Endothelial cell of umbilical vein (primary cell): ENCODE data around the gene PRKAR1B. TPM values are rescaled to one million over a fixed set of nuclear protein-coding genes. Genes with fewer than 3 reads are reported as not detected.

ENCODE experiments used
- BruUV-seq: library from RNA; stranded (reverse); fragments of 400-500 nt; replicated peaks from 2 replicates; lab custom pipeline; 2021; lab: Mats Ljungman, UMichigan
- CTCF ChIA-PET: fragments of 300-600, 350-600 bp; sonication (Branson Sonifier 250); formaldehyde crosslinking; loops from one replicate; lab custom pipeline; 2021; ENCODE audit warnings: antibody characterized with exemption, inconsistent platforms; lab: Charles Lee
- POLR2A ChIA-PET: fragments of 300-600, 350-600 bp; sonication (Branson Sonifier 250); formaldehyde crosslinking; loops from one replicate; lab custom pipeline; 2021; ENCODE audit warnings: antibody characterized with exemption, inconsistent platforms; lab: Charles Lee
- DNase-seq: peaks from one replicate; pipeline ENCODE4 v3.0.0-alpha.2; 2011; ENCODE audit warnings: low read depth, low spot score
- FAIRE-seq: peaks from 2 replicates; lab custom pipeline; 2011; peaks lifted over from hg19 to GRCh38; lab: Jason Lieb, UNC
- H2AFZ ChIP-seq: 2 replicates; pipeline ENCODE4 v1.6.0; 2012; ENCODE audit warnings: low read depth, low read length, control low read depth, inconsistent platforms
- H3K27ac ChIP-seq: 2 replicates; pipeline ENCODE4 v1.5.1; 2011; ENCODE audit warnings: low read depth, mild to moderate bottlenecking, control low read depth, low read length, moderate library complexity; ENCODE audit not compliant: insufficient read depth
- H3K27me3 ChIP-seq, 2 experiments: 2 replicates each; pipeline versions ENCODE4 v1.6.0 to v1.6.1; 2011; ENCODE audit warnings: low read length in 2 of 2, mixed read lengths in 1 of 2; ENCODE audit not compliant: control insufficient read depth in 2 of 2, insufficient read depth in 2 of 2
- H3K36me3 ChIP-seq, 2 experiments: 2 replicates in 1 of 2; 3 replicates in 1 of 2; pipeline ENCODE4 v1.5.1; 2011; ENCODE audit warnings: low read length in 2 of 2, mild to moderate bottlenecking in 1 of 2, moderate library complexity in 1 of 2; ENCODE audit not compliant: control insufficient read depth in 2 of 2, insufficient read depth in 2 of 2; ENCODE audit errors: extremely low read depth in 1 of 2
- H3K4me1 ChIP-seq: 3 replicates; pipeline ENCODE4 v1.5.1; 2011; ENCODE audit warnings: mild to moderate bottlenecking, low read length; ENCODE audit not compliant: control insufficient read depth, insufficient read depth; ENCODE audit errors: extremely low read depth
- H3K4me2 ChIP-seq: 2 replicates; pipeline ENCODE4 v1.6.1; 2011; ENCODE audit warnings: low read length, control low read depth, mixed read lengths; ENCODE audit not compliant: insufficient read depth
- H3K4me3 ChIP-seq, 3 experiments: fragments of 200-600 bp in 1 of 3; sonication (generic), shearing (Covaris generic) in 1 of 3; replicated peaks in 1 of 3; 2 replicates each; pipeline ENCODE4 v1.5.1; 2011 to 2016; ENCODE audit warnings: control low read depth in 3 of 3, low read length in 3 of 3, mild to moderate bottlenecking in 2 of 3, inconsistent platforms in 1 of 3, low read depth in 1 of 3, moderate library complexity in 1 of 3; ENCODE audit not compliant: insufficient read depth in 1 of 3
- H3K79me2 ChIP-seq: 2 replicates; pipeline ENCODE4 v1.6.0; 2012; ENCODE audit warnings: low read length, inconsistent platforms; ENCODE audit not compliant: control insufficient read depth, insufficient read depth
- H3K9ac ChIP-seq: replicated peaks from 2 replicates; pipeline ENCODE3; 2011; ENCODE audit warnings: low read length, control low read depth; ENCODE audit not compliant: insufficient read depth; ENCODE audit errors: extremely low read depth
- H3K9me1 ChIP-seq: replicated peaks from 3 replicates; pipeline ENCODE4 v1.6.0; 2011; ENCODE audit warnings: mild to moderate bottlenecking, low read length; ENCODE audit not compliant: control insufficient read depth, insufficient read depth; ENCODE audit errors: extremely low read depth
- H3K9me3 ChIP-seq: replicated peaks from 2 replicates; pipeline ENCODE4 v1.5.1; 2012; ENCODE audit warnings: low read length, inconsistent platforms; ENCODE audit not compliant: control insufficient read depth, insufficient read depth
- H4K20me1 ChIP-seq: replicated peaks from 2 replicates; pipeline ENCODE3; 2011; ENCODE audit warnings: mild to moderate bottlenecking, low read length; ENCODE audit not compliant: control insufficient read depth, insufficient read depth; ENCODE audit errors: extremely low read depth
- CTCF ChIP-seq, 2 donors: IDR thresholded peaks; 1 replicate in 1 of 2; 2 replicates in 1 of 2; pipeline ENCODE4 v1.5.1; 2011; ENCODE audit warnings: low read length in 2 of 2, mild to moderate bottlenecking in 2 of 2, moderate library complexity in 2 of 2, control low read depth in 1 of 2, inconsistent platforms in 1 of 2, low read depth in 1 of 2; ENCODE audit not compliant: insufficient read depth in 1 of 2; ENCODE audit errors: extremely low read depth in 1 of 2
- EZH2 ChIP-seq: IDR thresholded peaks from 2 replicates; pipeline ENCODE4 v1.6.1; 2012; ENCODE audit warnings: borderline replicate concordance, low read depth, mild to moderate bottlenecking, moderate library complexity, low read length, inconsistent platforms; ENCODE audit not compliant: severe bottlenecking
- FOS ChIP-seq: IDR thresholded peaks from 2 replicates; pipeline ENCODE4 v1.6.1; 2011; ENCODE audit warnings: mild to moderate bottlenecking, low read length, moderate library complexity, borderline replicate concordance; ENCODE audit not compliant: insufficient read depth
- GATA2 ChIP-seq: IDR thresholded peaks from 2 replicates; pipeline ENCODE4 v1.7.0; 2011; ENCODE audit warnings: low read depth, mild to moderate bottlenecking, moderate library complexity, mixed read lengths, low read length; ENCODE audit not compliant: insufficient read length, insufficient read depth
- MAX ChIP-seq: IDR thresholded peaks from 2 replicates; pipeline ENCODE4 v1.6.1; 2011; ENCODE audit not compliant: insufficient read depth, insufficient read length
- MYC ChIP-seq: IDR thresholded peaks from one replicate; pipeline ENCODE4 v1.6.1; 2011; ENCODE audit warnings: mild to moderate bottlenecking, low read depth, low read length
- POLR2A ChIP-seq: IDR thresholded peaks from 2 replicates; pipeline ENCODE4 v1.6.1; 2012; ENCODE audit warnings: low read depth, mild to moderate bottlenecking, control low read depth, low read length
- POLR2AphosphoS5 ChIP-seq: IDR thresholded peaks from 2 replicates; pipeline ENCODE4 v1.6.1; 2012; ENCODE audit warnings: low read depth, mild to moderate bottlenecking, control low read depth, low read length, moderate library complexity; ENCODE audit not compliant: insufficient read depth
- dilution Hi-C: fragments of 300-500 bp; cut with MboI; formaldehyde crosslinking; loops from one replicate; pipeline ENCODE4 v1.15.0; 2019; ENCODE audit warnings: low sequenced_read_pairs; ENCODE audit not compliant: extremely low pct_ligation_motif_present
- intact Hi-C: fragments of 100-400 bp; cut with micrococcal nuclease; formaldehyde crosslinking; loops from one replicate; pipeline ENCODE4 v1.10.0; 2022
- polyA plus RNA-seq, 4 experiments: library from polyadenylated mRNA; depleted of rRNA in 3 of 4; stranded (reverse) in 3 of 4; unstranded in 1 of 4; fragments of >200 nt; gene quantifications; 2 replicates each; pipeline versions ENCODE4 v1.2.1 to v1.2.3, GENCODE V29; 2011 to 2012; ENCODE audit warnings: missing spikeins in 1 of 4
- total RNA-seq: library from RNA; stranded (reverse); gene quantifications from 2 replicates; pipeline ENCODE4 v1.2.3, GENCODE V29; 2021

PRKAR1B gene
- total and polyA plus RNA-seq, 2 donors (not counting 3 experiments of a cell fraction or from before 2014, with no cell fraction given): 15.4 to 29.2 TPM

GRCh38 chr7:776381-776780, 49.3 kb upstream of the PRKAR1B start:
- CTCF ChIA-PET: interaction anchor here (0.7 to 2.6 kb wide), 2 partner anchors 10 to 443 kb away, joined by 3 to 8 read pairs; no protein-coding TSS in a partner anchor
- dilution Hi-C loops (no loop called here), intact Hi-C loops (loop anchor here (10.0 kb wide), 1 partner anchor 142 kb away; no protein-coding TSS in a partner anchor)
- H3K27me3 ChIP-seq: no peaks in the 10 kb centered on the region
- peaks cover 37% of the 10 kb centered on the region for H3K4me1 ChIP-seq
- no peak for FAIRE-seq
- no TSS peak for BruUV-seq
- DNase-seq: no peak
- H3K9ac ChIP-seq: no peak overlapping the region
- H3K27ac ChIP-seq: no peak overlapping the region
- H3K9me1 ChIP-seq: no peaks in the 10 kb centered on the region
- H3K36me3 ChIP-seq: no peaks in the 10 kb centered on the region
- POLR2A ChIA-PET: no interaction called here
- H2AFZ ChIP-seq: no peak overlapping the region
- no peaks in the 10 kb centered on the region for H3K79me2 ChIP-seq
- TF ChIP-seq CTCF (IDR thresholded peaks at IDR 0.05; ENCODE audit: extremely low read depth in 1 of 2, insufficient read depth in 1 of 2, low read depth in 1 of 2, low read length in 2 of 2): no peak
- TF ChIP-seq POLR2A: no peak
- no peak for TF ChIP-seq EZH2
- TF ChIP-seq MYC: no peak
- no peak for TF ChIP-seq MAX
- no peak for TF ChIP-seq FOS
- TF ChIP-seq GATA2: no peak
- no peak for TF ChIP-seq POLR2AphosphoS5
- H4K20me1 ChIP-seq: no peaks in the 10 kb centered on the region
- H3K4me3 ChIP-seq: no peak overlapping the region
- no peaks in the 10 kb centered on the region for H3K9me3 ChIP-seq
- H3K4me2 ChIP-seq: no peak overlapping the region
